Measurements from ENCODE around the gene VAT1L.

DNA sequence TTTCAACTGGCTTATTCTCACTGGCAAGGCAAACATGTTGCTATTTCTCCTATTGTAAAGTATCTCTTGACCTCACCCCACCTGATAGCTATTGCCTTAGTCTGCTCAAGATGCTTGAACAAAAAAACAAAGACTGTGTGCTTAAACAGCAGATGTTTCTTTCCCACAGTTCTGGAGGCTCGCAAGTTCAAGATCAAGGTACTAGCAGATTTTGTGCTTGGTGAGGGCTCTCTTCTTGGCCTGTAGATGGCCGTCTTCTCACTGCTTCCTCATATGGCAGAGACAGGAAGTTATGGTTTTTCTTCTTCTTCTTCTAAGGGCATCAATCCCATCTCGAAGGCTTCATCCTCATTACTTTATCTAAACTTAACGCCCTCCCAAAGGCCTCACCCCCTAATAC, 124.3 kb downstream of the VAT1L start:
- no peak for TF ChIP-seq MYC (IDR thresholded peaks at IDR 0.05; ENCODE audit: low read depth, low read length)
- TF ChIP-seq, protein P1, sequence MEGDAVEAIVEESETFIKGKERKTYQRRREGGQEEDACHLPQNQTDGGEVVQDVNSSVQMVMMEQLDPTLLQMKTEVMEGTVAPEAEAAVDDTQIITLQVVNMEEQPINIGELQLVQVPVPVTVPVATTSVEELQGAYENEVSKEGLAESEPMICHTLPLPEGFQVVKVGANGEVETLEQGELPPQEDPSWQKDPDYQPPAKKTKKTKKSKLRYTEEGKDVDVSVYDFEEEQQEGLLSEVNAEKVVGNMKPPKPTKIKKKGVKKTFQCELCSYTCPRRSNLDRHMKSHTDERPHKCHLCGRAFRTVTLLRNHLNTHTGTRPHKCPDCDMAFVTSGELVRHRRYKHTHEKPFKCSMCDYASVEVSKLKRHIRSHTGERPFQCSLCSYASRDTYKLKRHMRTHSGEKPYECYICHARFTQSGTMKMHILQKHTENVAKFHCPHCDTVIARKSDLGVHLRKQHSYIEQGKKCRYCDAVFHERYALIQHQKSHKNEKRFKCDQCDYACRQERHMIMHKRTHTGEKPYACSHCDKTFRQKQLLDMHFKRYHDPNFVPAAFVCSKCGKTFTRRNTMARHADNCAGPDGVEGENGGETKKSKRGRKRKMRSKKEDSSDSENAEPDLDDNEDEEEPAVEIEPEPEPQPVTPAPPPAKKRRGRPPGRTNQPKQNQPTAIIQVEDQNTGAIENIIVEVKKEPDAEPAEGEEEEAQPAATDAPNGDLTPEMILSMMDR (IDR thresholded peaks at IDR 0.05; ENCODE audit: extremely low read depth in 1 of 2, insufficient read depth in 1 of 2, low read depth in 1 of 2, low read length in 2 of 2), result no peak
